NCI-H748 treated with DMSO at 0.1 percent for 48 hours (cell line): ENCODE results near the gene DDX55.

ENCODE experiments used
- DNase-seq: peaks from one replicate; lab custom pipeline; 2025; lab: John Stamatoyannopoulos, UW

The DDX55 gene

GRCh38 chr12:123614110-123614509, 12.2 kb downstream of the DDX55 start:
- no peak for DNase-seq

GRCh38 chr12:123614531-123614930, 12.6 kb downstream of the DDX55 start:
- no peak for DNase-seq

GRCh38 chr12:123617144-123617543, 15.2 kb downstream of the DDX55 start:
- DNase-seq: no peak

- no peak for DNase-seq
Observed at GRCh38 chr12:123617580-123617979, 15.7 kb downstream of the DDX55 start.

GRCh38 chr12:123621101-123621500, 19.2 kb downstream of the DDX55 start:
- DNase-seq: no peak

- no peak for DNase-seq
Observed at GRCh38 chr12:123621619-123622530, 20.0 kb downstream of the DDX55 start.

- DNase-seq: peak; percentile 90
Observed at GRCh38 chr12:123633379-123634141, 31.7 kb downstream of the DDX55 start, which contains the start of the genes EIF2B1 and GTF2H3. Gene EIF2B1 (minus strand): TSS chr12:123633686. CDS start chr12:123633557, 129 bp downstream. Gene GTF2H3 (plus strand): TSS chr12:123633829. CDS start chr12:123633860, 31 bp downstream.

- DNase-seq: no peak
Observed at GRCh38 chr12:123634142-123634561, 32.3 kb downstream of the DDX55 start.

- DNase-seq: no peak
Observed at GRCh38 chr12:123643911-123644310, 42.0 kb downstream of the DDX55 start.

GRCh38 chr12:123645380-123645779, 43.5 kb downstream of the DDX55 start:
- no peak for DNase-seq

- no peak for DNase-seq
Observed at GRCh38 chr12:123645878-123646277, 44.0 kb downstream of the DDX55 start.

GRCh38 chr12:123648401-123648800, 46.5 kb downstream of the DDX55 start:
- DNase-seq: no peak

- no peak for DNase-seq
Observed at GRCh38 chr12:123654129-123654701, 52.3 kb downstream of the DDX55 start.

GRCh38 chr12:123655420-123655819, 53.5 kb downstream of the DDX55 start:
- DNase-seq: no peak

- DNase-seq: no peak
Observed at GRCh38 chr12:123656392-123656791, 54.5 kb downstream of the DDX55 start.

- no peak for DNase-seq
Observed at GRCh38 chr12:123657211-123657610, 55.3 kb downstream of the DDX55 start.

GRCh38 chr12:123659996-123660727, 58.3 kb downstream of the DDX55 start:
- DNase-seq: no peak

GRCh38 chr12:123667771-123668170, 65.9 kb downstream of the DDX55 start:
- no peak for DNase-seq
